Astrocyte (in vitro differentiated cells and primary cell): Measurements from ENCODE around the gene EXO1. TPM values are rescaled to one million over a fixed set of nuclear protein-coding genes. Genes with fewer than 3 reads are reported as not detected.

Experiments
- DNase-seq: peaks from one replicate; pipeline ENCODE4 v3.0.0-alpha.2; 2010; ENCODE audit warnings: low read depth
- FAIRE-seq: peaks from 2 replicates; lab custom pipeline; 2011; peaks lifted over from hg19 to GRCh38; lab: Jason Lieb, UNC
- H2AFZ ChIP-seq: 2 replicates; pipeline ENCODE4 v1.6.0; 2012; ENCODE audit warnings: low read depth, low read length, inconsistent platforms
- H3K27ac ChIP-seq: 2 replicates; pipeline ENCODE4 v1.5.1; 2011; ENCODE audit warnings: low read depth, low read length, inconsistent platforms
- H3K27me3 ChIP-seq: 2 replicates; pipeline ENCODE4 v1.6.0; 2011; ENCODE audit warnings: low read length, inconsistent platforms; ENCODE audit not compliant: insufficient read depth
- H3K36me3 ChIP-seq: 2 replicates; pipeline ENCODE4 v1.5.1; 2011; ENCODE audit warnings: low read length, inconsistent platforms; ENCODE audit not compliant: insufficient read depth
- H3K4me1 ChIP-seq: 2 replicates; pipeline ENCODE4 v1.5.1; 2011; ENCODE audit warnings: low read length, inconsistent platforms; ENCODE audit not compliant: insufficient read depth
- H3K4me2 ChIP-seq: 2 replicates; pipeline ENCODE4 v1.6.0; 2012; ENCODE audit warnings: low read length, inconsistent platforms
- H3K4me3 ChIP-seq: 2 replicates; pipeline ENCODE4 v1.5.1; 2011; ENCODE audit warnings: low read depth, mild to moderate bottlenecking, low read length, inconsistent platforms; ENCODE audit not compliant: insufficient read depth
- H3K79me2 ChIP-seq: 2 replicates; pipeline ENCODE4 v1.6.0; 2012; ENCODE audit warnings: mild to moderate bottlenecking, low read length, inconsistent platforms; ENCODE audit not compliant: insufficient read depth
- H3K9ac ChIP-seq: 2 replicates; pipeline ENCODE4 v1.6.0; 2012; ENCODE audit warnings: mild to moderate bottlenecking, low read length, inconsistent platforms
- H3K9me3 ChIP-seq: 2 replicates; pipeline ENCODE4 v1.5.1; 2012; ENCODE audit warnings: low read depth, mild to moderate bottlenecking, low read length, inconsistent platforms; ENCODE audit not compliant: insufficient read depth
- H4K20me1 ChIP-seq: 2 replicates; pipeline ENCODE4 v1.6.0; 2012; ENCODE audit warnings: low read length, inconsistent platforms; ENCODE audit not compliant: insufficient read depth
- H3K27ac Mint-ChIP-seq: one replicate; pipeline ENCODE4 v1.8.0; 2021; ENCODE audit warnings: mild to moderate bottlenecking, mixed read lengths; ENCODE audit not compliant: unreplicated experiment
- H3K27me3 Mint-ChIP-seq: one replicate; pipeline ENCODE4 v1.8.0; 2021; ENCODE audit warnings: low read depth, mixed read lengths; ENCODE audit not compliant: unreplicated experiment
- H3K36me3 Mint-ChIP-seq: one replicate; pipeline ENCODE4 v1.8.0; 2021; ENCODE audit warnings: low read depth, mixed read lengths; ENCODE audit not compliant: unreplicated experiment
- H3K4me1 Mint-ChIP-seq: one replicate; pipeline ENCODE4 v1.8.0; 2021; ENCODE audit warnings: low read depth, mixed read lengths; ENCODE audit not compliant: unreplicated experiment
- H3K4me3 Mint-ChIP-seq: one replicate; pipeline ENCODE4 v1.8.0; 2021; ENCODE audit warnings: mild to moderate bottlenecking, moderate library complexity, mixed read lengths; ENCODE audit not compliant: unreplicated experiment
- H3K9me3 Mint-ChIP-seq: one replicate; pipeline ENCODE4 v1.8.0; 2021; ENCODE audit warnings: mild to moderate bottlenecking, mixed read lengths; ENCODE audit not compliant: unreplicated experiment
- CTCF ChIP-seq: IDR thresholded peaks from 2 replicates; pipeline ENCODE4 v1.5.1; 2011; ENCODE audit warnings: low read depth, mild to moderate bottlenecking, inconsistent platforms, low read length, moderate library complexity; ENCODE audit not compliant: insufficient read depth
- EZH2 ChIP-seq: IDR thresholded peaks from 2 replicates; pipeline ENCODE4 v1.6.1; 2012; ENCODE audit warnings: mild to moderate bottlenecking, low read length, inconsistent platforms; ENCODE audit not compliant: insufficient read depth
- total RNA-seq: library from RNA; stranded (reverse); gene quantifications from 2 replicates; pipeline ENCODE4 v1.2.1, GENCODE V29; 2021

The EXO1 gene
- total RNA-seq, 1 donor from 2014 or later = 3.8 TPM

DNA sequence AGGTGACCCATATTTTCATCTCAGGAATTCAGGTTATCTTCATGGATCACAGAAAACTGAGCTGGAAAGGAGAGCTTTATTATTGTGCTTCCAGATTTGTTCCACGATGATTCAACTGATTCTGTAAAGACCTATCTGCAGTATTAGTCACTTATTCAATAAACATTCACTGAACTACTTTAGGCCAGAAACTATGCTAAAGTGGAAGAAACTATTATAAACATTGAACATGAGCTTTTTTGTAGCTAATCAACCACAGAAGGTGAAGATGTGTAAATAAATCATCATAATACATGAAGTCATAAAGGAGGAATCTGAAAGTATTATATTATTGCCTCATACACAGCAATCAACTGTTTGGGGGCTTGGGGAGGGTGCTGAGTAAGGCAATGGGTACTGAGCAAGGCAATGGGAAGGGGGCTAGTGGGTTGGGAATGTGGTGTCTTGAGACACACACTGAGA, 30.6 kb upstream of the EXO1 start:
- TF ChIP-seq CTCF (no peak), EZH2 (no peak)
- Mint-ChIP-seq H3K27ac (no peak overlapping the region), H3K27me3 (no peaks in the 10 kb centered on the region), H3K4me1 (peaks cover 6% of the 10 kb centered on the region), H3K9me3 (no peaks in the 10 kb centered on the region), H3K4me3 (no peak overlapping the region), H3K36me3 (no peaks in the 10 kb centered on the region)
- Histone ChIP-seq H3K79me2 (no peaks in the 10 kb centered on the region), H3K9me3 (no peaks in the 10 kb centered on the region), H3K4me3 (no peak overlapping the region), H3K4me2 (peak overlapping the region; percentile 24), H3K27me3 (no peaks in the 10 kb centered on the region), H3K9ac (no peak overlapping the region), H3K4me1 (no peaks in the 10 kb centered on the region), H4K20me1 (no peaks in the 10 kb centered on the region), H2AFZ (no peak overlapping the region), H3K36me3 (no peaks in the 10 kb centered on the region), H3K27ac (peak overlapping the region; percentile 54)
- DNase-seq (peak; percentile 91), FAIRE-seq (no peak)

- DNase-seq (no peak), FAIRE-seq (no peak)
- Histone ChIP-seq H4K20me1 (no peaks in the 10 kb centered on the region), H3K9me3 (no peaks in the 10 kb centered on the region), H3K4me1 (no peaks in the 10 kb centered on the region), H2AFZ (no peak overlapping the region), H3K4me2 (no peak overlapping the region), H3K27me3 (no peaks in the 10 kb centered on the region), H3K4me3 (no peak overlapping the region), H3K9ac (no peak overlapping the region), H3K79me2 (no peaks in the 10 kb centered on the region), H3K27ac (no peak overlapping the region), H3K36me3 (no peaks in the 10 kb centered on the region)
- peaks cover 6% of the 10 kb centered on the region for H3K4me1 Mint-ChIP-seq
- no peaks in the 10 kb centered on the region for H3K27me3 Mint-ChIP-seq
- TF ChIP-seq CTCF (no peak), EZH2 (no peak)
- no peak overlapping the region for H3K27ac Mint-ChIP-seq
- no peaks in the 10 kb centered on the region for H3K9me3 Mint-ChIP-seq
- H3K4me3 Mint-ChIP-seq = no peak overlapping the region
- H3K36me3 Mint-ChIP-seq = no peaks in the 10 kb centered on the region
These were observed 29.9 kb upstream of the EXO1 start for GRCh38 chr1:241817956-241818612.

DNA sequence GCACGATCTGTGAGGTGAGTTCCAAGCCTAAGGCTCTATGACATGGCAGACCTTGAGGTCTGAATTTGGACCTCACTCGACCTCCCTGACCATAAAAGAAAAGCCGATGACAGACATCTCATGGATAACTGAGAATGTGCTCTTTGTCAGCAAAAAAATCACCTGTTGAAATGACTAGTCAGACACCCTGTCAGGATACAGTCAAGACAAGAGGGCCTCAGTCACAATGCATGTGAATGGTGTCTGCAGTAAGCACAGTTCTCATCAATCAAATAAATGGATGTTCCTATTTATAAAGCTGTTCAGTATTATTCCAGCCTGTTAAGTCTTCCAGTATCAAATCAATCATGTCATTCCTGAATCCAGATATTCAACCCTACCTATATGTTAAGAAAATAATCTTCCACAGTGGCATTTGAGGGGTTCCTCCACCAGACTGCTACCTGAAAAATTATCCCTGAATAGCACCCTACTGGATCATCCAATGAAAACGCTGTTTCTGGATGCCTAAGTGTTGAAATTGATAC, 28.6 kb upstream of the EXO1 start:
- peaks cover 6% of the 10 kb centered on the region for H3K4me1 Mint-ChIP-seq

More for the DNA sequence above, 28.6 kb upstream of the EXO1 start:
- TF ChIP-seq EZH2 = no peak
- TF ChIP-seq CTCF = no peak
- no peaks in the 10 kb centered on the region for H4K20me1 ChIP-seq
- no peak overlapping the region for H2AFZ ChIP-seq
- no peaks in the 10 kb centered on the region for H3K9me3 ChIP-seq
- H3K36me3 ChIP-seq = no peaks in the 10 kb centered on the region
- no peak overlapping the region for H3K9ac ChIP-seq
- FAIRE-seq (no peak), DNase-seq (no peak)
- H3K36me3 Mint-ChIP-seq = no peaks in the 10 kb centered on the region
- H3K27me3 ChIP-seq = no peaks in the 10 kb centered on the region
- no peak overlapping the region for H3K4me3 ChIP-seq
- no peak overlapping the region for H3K4me3 Mint-ChIP-seq
- no peak overlapping the region for H3K27ac ChIP-seq
- H3K4me1 ChIP-seq = no peaks in the 10 kb centered on the region
- no peaks in the 10 kb centered on the region for H3K79me2 ChIP-seq
- no peak overlapping the region for H3K27ac Mint-ChIP-seq
- no peak overlapping the region for H3K4me2 ChIP-seq
- H3K27me3 Mint-ChIP-seq = no peaks in the 10 kb centered on the region
- H3K9me3 Mint-ChIP-seq = no peaks in the 10 kb centered on the region
